AML-193 (cell line): Measurements from ENCODE around the gene SEBOX.

Source experiments
- DNase-seq, 2 experiments: peaks; one replicate each; lab custom pipeline; 2025; lab: John Stamatoyannopoulos, UW

SEBOX gene

GRCh38 chr17:28317966-28318758 lies 46.8 kb downstream of the SEBOX start:
- no peak for DNase-seq

DNA sequence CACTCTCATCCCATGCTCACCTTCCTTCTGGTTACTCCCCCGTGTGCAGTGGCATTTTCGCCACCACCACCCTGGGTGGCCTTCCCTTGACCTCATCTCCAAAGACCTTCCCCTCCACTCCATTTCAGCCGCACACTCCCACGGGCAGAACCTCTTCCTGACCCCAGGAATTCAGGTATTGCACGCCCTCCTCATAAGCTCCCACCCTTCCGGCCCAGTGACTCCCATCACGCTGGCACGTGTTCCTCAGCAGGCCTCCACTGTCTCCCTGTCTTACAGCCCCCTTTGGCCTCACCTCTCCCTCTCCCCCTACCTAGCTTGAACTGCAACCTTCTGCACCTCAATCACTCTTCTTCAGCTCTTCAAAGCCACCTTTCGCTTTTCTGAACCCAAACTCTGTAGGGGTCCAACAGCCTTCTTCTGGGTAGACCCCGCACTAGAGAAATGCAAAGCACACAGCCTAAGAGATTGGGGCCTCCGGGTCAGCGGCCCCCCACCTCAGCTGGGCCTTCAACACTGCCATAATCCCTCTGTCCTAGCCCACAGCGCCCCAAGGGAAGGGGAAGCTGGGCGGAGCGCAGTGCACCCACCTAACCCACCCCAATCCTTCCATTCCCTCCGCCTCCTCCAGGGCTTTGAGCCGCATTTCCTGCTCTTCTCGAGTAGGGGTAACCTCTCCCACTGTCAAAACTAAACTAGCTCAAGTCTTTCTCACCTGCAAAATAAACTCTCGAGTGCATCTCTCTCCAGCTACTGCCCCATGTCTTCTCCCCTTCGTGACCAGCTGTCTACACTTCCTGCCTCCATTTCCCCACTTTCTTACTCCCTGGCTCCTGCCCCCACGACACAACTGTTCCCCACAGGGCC lies 47.7 kb downstream of the SEBOX start:
- DNase-seq = no peak

DNA sequence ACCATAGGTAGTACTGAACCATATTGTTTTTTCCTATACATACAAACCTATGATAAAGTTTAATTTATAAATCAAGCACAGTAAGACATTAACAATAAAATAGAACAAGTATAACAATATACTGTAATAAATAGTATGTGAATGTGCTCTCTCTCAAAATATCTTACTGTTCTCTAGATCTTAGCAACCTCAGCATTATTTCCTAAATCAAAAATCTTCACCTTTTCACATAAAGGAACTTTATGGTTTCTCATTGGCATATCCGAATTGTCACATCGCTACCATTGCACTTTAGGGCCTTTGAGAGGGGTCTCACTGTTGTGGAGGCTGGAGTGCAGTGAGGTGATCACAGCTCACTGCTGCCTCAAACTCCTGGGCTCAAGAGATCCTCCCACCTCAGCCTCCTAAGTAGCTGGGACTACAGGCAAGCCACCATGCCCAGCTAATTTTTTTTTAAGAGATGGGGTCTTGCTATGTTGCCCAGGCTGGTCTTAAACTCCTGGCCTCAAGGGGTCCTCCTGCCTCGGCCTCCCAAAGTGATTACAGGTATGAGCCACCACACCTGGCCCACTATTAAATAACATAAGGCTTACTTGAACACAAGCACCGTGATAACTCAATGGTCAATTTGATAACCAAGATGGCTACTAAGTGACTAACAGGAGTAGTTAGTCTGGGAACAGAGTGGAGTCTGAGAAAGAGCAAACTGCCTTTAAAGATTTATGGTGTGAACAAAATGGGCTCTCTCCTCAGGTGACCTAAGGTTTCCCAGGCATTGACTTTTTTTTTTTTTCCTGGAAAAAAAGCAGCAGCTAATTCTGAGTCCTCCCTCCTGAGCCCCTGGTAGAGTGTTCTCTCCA lies 48.9 kb downstream of the SEBOX start:
- no peak for DNase-seq

DNA sequence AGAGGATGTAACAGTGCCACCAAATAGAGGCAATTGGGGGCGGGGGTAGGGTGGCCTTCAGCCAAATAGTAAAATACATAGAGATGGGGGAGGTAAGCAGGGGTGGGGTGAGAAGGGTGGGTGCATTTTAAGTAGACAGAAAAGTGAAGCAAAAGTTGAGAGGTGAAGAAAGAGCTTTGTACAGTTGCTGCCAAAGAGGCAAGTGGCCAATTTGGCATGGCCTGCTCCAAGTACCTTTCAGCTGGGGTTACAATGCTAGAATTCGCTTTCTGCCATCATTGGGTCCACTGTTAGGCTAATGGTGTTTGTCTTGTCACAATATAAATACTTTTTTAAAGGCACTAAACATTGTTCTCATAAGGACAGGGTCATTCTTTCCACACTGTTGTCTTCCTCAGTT lies 51.2 kb downstream of the SEBOX start:
- DNase-seq = no peak
